ENCODE results near the gene TMEM94. TPM values are rescaled to one million over a fixed set of nuclear protein-coding genes. Genes with fewer than 3 reads are reported as not detected.

TMEM94 gene
- total RNA-seq, 1 donor from 2014 or later, result 43.2 TPM

GRCh38 chr17:75473246-75473645 is 16.8 kb downstream of the TMEM94 start:
- TF ChIP-seq POLR2A (IDR thresholded peaks at IDR 0.05) (no peak), CTCF (IDR thresholded peaks at IDR 0.05) (no peak), POLR2AphosphoS5 (IDR thresholded peaks at IDR 0.05; ENCODE audit: insufficient read depth in 1 of 2, low read depth in 1 of 2) (no peak)
- Histone ChIP-seq H3K36me3 (no peaks in the 10 kb centered on the region), H3K9me3 (no peaks in the 10 kb centered on the region), H3K27me3 (no peaks in the 10 kb centered on the region), H3K27ac (no peak overlapping the region), H3K4me1 (peaks cover 43% of the 10 kb centered on the region), H3K4me3 (no peak overlapping the region)
- intact Hi-C loops (cut with DNase I), result no loop called here
- no peak for DNase-seq (ENCODE audit: extremely low spot score in 2 of 2)

- intact Hi-C loops (cut with DNase I), result no loop called here
- no peak for TF ChIP-seq POLR2AphosphoS5 (IDR thresholded peaks at IDR 0.05; ENCODE audit: insufficient read depth in 1 of 2, low read depth in 1 of 2)
- no peak for TF ChIP-seq CTCF (IDR thresholded peaks at IDR 0.05)
- Histone ChIP-seq H3K36me3 (no peaks in the 10 kb centered on the region), H3K27ac (no peak overlapping the region), H3K4me3 (no peak overlapping the region), H3K27me3 (no peaks in the 10 kb centered on the region), H3K4me1 (peaks cover 33% of the 10 kb centered on the region), H3K9me3 (no peaks in the 10 kb centered on the region)
- DNase-seq (ENCODE audit: extremely low spot score in 2 of 2), result no peak
Observed at GRCh38 chr17:75474736-75475135, 18.3 kb downstream of the TMEM94 start.

GRCh38 chr17:75475144-75475835 is 18.9 kb downstream of the TMEM94 start:
- peaks cover 33% of the 10 kb centered on the region for H3K4me1 ChIP-seq
- DNase-seq (ENCODE audit: extremely low spot score in 2 of 2), result no peak
- no peaks in the 10 kb centered on the region for H3K36me3 ChIP-seq
- H3K9me3 ChIP-seq, result no peaks in the 10 kb centered on the region
- intact Hi-C loops (cut with DNase I), result no loop called here
- H3K27ac ChIP-seq, result peak overlapping the region; percentile 52
- no peak overlapping the region for H3K4me3 ChIP-seq
- TF ChIP-seq CTCF (IDR thresholded peaks at IDR 0.05) (no peak), POLR2AphosphoS5 (IDR thresholded peaks at IDR 0.05; ENCODE audit: insufficient read depth in 1 of 2, low read depth in 1 of 2) (no peak), POLR2A (IDR thresholded peaks at IDR 0.05) (no peak)
- H3K27me3 ChIP-seq, result no peaks in the 10 kb centered on the region

- Histone ChIP-seq H3K9me3 (no peaks in the 10 kb centered on the region), H3K27me3 (no peaks in the 10 kb centered on the region), H3K4me1 (peaks cover 38% of the 10 kb centered on the region), H3K4me3 (no peak overlapping the region), H3K36me3 (no peaks in the 10 kb centered on the region), H3K27ac (peak overlapping the region; percentile 52)
- no peak for TF ChIP-seq POLR2AphosphoS5 (IDR thresholded peaks at IDR 0.05; ENCODE audit: insufficient read depth in 1 of 2, low read depth in 1 of 2)
- TF ChIP-seq CTCF (IDR thresholded peaks at IDR 0.05), result no peak
- no peak for TF ChIP-seq POLR2A (IDR thresholded peaks at IDR 0.05)
- DNase-seq (ENCODE audit: extremely low spot score in 2 of 2), result no peak
- intact Hi-C loops (cut with DNase I), result no loop called here
Observed at GRCh38 chr17:75475851-75476250, 19.4 kb downstream of the TMEM94 start.

- peak overlapping the region; percentile 52 for H3K27ac ChIP-seq
- no peaks in the 10 kb centered on the region for H3K27me3 ChIP-seq
- TF ChIP-seq POLR2A (IDR thresholded peaks at IDR 0.05), result no peak
- TF ChIP-seq CTCF (IDR thresholded peaks at IDR 0.05), result no peak
- TF ChIP-seq POLR2AphosphoS5 (IDR thresholded peaks at IDR 0.05; ENCODE audit: insufficient read depth in 1 of 2, low read depth in 1 of 2), result no peak
- no peak for DNase-seq (ENCODE audit: extremely low spot score in 2 of 2)
- no peaks in the 10 kb centered on the region for H3K36me3 ChIP-seq
- intact Hi-C loops (cut with DNase I), result no loop called here
- peaks cover 42% of the 10 kb centered on the region for H3K4me1 ChIP-seq
- H3K9me3 ChIP-seq, result no peaks in the 10 kb centered on the region
- no peak overlapping the region for H3K4me3 ChIP-seq
Observed at GRCh38 chr17:75476271-75476671, 19.8 kb downstream of the TMEM94 start.

Data from vagina (tissue), 2 donors.